NB4 (cell line): ENCODE results near the gene ONECUT3.

ENCODE experiments used
- CTCF ChIP-seq: IDR thresholded peaks from one replicate; pipeline ENCODE4 v1.5.1; 2012; ENCODE audit warnings: low read depth, low read length
- MAX ChIP-seq: IDR thresholded peaks from 2 replicates; pipeline ENCODE4 v1.6.1; 2011; ENCODE audit warnings: low read depth, low read length
- POLR2A ChIP-seq: IDR thresholded peaks from 2 replicates; pipeline ENCODE4 v1.6.1; 2011; ENCODE audit warnings: mild to moderate bottlenecking; ENCODE audit not compliant: insufficient read length; ENCODE audit errors: extremely low read depth

GRCh38 chr19:1755467-1756171 lies 2.3 kb downstream of the ONECUT3 start:
- TF ChIP-seq POLR2A (no peak), CTCF (no peak), MAX (no peak)
